Muscle of back (tissue), 11 donors: Measurements from ENCODE around the gene CRTAC1. TPM values are rescaled to one million over a fixed set of nuclear protein-coding genes. Genes with fewer than 3 reads are reported as not detected.

Source experiments
- DNase-seq, 3 donors: peaks; one replicate each; pipeline versions ENCODE4 v3.0.0 to v3.0.0-alpha.2; 2013
- polyA plus RNA-seq, 10 donors: library from polyadenylated mRNA; unstranded; fragments of 120-200 nt; gene quantifications; one replicate each; pipeline ENCODE4 v1.2.1, GENCODE V29; 2013; ENCODE audit not compliant: insufficient read length in 10 of 10

The CRTAC1 gene
- polyA plus RNA-seq, 10 donors: 0.37 to 1.3 (median 0.80) TPM

DNA sequence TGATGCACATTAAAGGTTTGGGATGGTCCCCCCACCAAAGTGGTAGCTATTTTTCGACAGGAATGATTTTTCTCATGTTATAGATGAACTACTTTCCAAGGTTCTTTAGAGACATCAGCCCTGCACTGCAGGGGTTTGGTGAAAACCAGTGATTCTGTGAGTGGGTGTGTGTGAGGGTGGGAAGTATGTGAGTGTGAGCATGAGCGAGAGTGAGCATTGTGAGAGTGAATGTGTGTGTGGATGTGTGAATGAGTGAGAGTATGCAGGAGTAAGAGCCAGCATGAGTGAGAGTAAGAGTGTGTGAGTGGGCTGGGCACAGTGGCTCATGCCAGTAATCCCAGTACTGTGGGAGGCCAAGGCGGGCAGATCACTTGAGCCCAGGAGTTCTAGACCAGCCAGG, 105.7 kb downstream of the CRTAC1 start:
- no peak for DNase-seq

DNA sequence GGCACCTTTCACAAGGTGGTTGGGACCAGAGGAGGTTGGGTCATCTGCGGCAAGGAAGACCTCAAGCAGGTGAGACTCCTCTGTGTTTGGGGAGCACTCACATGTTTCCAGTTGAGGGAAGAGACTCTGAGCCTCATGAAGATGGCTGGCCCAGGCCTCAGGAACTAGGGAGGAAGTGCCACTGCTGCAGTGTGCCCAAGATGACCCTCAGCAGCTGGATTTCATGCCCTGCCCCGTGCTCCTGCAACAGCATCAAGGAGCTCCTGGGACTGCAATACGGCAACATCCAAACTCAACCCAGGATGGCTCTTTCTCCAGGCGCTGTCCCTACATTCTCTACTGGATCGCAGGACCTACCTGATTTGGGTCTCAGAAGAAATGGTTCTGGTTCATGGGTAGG, 106.9 kb downstream of the CRTAC1 start:
- DNase-seq: no peak

DNA sequence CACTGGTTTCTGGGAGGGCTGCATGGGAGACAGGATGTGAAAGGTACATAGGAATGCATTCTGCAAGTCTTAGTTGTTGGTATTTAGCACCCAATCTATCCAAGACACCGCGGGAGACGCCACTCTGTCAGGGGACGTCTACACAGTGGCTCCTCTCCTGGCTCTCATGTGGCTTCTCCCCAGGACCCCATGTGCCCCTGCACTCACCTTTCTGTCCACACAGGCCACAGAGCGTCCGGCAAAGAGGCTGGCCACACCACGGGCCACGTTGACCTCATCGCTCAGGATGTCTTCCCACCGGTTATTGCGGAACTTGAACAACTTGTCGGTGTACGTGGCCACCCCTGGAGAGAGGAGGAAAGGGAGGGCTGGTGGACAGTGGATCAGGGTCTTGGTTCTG, 107.4 kb downstream of the CRTAC1 start:
- DNase-seq: no peak

DNA sequence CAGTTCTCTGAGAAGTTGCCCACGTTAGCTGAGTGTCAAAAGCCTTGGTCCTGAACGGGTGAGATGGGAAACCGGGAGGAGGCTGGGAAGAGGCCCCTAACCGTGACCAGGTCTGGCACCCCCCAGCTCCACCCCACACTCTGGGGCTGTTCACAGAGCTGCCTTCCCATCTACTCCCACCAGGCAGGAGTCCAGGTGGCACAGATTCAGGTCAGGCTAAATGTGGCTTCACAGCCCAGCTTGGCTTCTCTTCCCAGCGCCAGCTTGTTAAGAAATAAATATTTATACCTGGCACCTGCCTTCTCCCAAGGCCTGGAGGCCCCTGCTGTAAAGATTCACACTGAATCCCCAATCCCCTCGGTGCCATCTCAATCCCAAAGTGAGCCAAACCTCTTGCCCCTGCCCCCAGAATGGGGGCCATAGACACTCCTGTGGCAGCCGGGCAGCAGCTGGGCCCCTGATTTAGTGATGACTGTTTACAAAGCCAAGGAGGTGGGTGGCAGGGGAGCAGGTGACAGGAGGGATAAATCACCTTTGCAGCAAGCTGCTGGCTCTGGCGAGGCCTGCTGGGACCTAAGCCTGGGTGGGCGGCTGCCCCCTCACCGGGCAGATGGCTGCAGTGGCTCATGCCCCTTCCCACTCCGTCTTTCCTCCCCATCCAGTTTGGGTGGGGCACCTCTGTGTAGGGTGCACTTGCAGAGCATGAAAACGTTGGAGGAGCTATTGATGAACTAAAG, 108.2 kb downstream of the CRTAC1 start:
- DNase-seq: no peak

DNA sequence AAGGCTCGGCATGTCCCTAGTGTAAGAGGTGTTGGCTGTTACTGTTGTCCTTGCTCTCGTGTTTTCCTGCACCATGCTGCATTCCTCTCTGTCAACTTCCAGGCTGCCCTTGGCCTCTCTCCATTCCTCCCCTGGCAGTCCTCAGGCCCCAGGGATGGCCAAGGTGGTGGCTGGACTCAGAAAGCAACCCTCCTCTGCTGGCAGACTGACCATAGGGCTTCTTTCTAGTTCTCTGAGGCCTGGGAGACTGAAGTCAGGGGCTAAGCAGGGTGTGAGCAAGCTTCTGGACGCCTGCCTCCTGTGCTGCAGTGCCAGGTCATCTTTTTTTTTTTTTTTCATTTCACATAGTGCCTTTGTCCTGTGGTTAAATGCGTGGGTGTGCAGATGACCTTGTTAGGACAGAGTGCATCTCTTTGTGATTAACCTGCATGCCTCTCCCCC, 108.8 kb downstream of the CRTAC1 start:
- DNase-seq: no peak

DNA sequence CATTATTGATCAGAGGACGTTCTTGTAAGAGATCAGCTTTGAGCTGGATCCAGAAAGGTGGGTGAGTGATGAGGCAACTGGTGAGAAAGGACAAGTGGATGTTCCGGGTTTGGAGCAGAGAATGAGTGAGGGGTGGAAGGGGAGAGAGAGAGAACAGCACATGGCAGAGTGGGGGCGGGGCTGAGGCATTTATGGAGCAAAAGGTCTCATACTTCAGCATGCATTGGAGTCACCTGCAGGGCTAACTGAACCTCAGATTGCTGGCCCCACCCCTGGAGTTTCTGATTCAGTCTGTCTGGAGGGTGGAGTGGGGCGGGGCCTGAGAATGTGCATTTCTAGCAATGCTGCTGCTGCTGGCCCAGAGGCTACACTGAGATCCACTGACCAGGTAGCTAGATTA, 109.6 kb downstream of the CRTAC1 start:
- DNase-seq: no peak

DNA sequence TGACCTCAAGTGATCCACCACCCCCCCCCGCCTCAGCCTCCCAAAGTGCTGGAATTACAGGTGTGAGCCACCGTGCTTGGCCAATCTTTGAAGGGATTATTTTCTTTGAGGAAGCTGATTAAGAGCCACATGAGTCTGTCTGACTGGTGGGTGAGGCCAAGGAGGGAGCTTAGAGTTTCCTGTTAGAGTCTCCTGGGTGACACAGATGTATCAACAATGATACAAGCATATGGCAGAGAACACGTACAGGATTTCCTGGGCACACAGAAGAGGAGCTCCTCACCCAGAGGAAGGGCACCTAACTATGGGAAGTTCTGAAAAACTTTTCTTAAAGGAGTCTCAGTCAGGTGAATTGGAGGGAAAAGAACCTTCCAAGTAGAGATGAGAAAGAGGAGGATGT, 111.4 kb downstream of the CRTAC1 start:
- DNase-seq: no peak

DNA sequence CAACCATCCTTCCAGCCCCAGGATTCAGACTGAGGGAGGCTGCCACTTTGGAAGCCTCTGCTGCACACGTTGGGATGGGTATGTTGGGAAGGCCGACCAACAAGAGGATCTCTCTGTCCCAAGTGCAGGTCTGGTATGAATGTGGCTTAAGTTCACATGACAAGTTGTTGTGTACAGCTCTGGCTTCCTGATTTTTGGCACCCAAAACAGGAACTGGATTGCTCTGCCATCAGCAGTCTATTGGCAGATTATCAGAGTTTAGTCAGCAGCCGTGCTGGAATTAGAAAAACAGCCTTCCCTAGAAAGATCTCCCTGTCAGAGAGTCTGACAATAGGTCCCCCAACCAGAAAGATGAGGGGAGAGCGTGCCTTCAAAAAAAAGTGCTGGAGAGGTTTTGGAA, 113.8 kb downstream of the CRTAC1 start:
- DNase-seq: peak in 2 of 3 donors; percentile 27 to 37

DNA sequence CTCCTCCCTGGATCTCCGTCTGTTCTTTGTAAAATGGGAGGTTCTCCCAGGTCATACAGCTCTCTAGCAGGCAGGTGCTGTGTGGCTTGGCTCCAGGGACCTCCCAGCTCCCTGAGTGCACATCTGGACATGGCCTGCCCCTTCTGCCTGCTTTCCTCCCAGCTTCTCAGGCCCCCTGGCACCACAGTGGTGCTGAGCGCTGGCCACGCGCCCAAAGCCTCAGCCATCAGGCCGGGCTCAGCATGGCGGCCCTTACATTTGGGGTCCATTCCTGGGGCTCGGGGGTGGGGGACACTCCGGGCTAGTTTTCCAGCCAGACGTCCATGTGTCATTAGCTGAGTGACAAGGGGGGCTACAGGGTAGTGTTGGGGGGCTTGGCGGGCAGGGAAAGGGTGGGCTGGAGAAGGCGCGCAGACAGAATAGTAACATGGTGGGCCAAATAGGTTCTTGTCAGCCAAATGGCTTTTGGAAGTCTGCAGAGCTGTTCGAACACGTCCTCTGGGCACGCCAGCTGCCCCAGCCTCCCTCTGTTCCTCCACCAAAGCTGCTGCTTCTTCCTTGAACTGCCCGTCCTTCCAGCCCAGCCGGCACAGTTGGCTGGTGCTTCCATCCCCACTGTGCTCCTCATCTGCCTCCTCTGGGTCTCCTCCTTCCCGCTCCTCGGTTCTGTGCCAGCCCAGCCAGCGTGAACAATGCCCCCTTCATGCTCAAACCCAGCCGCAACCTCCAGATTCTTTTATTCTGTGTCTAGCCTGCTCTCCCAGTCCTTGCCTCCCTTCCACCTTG, 114.9 kb downstream of the CRTAC1 start:
- no peak for DNase-seq

DNA sequence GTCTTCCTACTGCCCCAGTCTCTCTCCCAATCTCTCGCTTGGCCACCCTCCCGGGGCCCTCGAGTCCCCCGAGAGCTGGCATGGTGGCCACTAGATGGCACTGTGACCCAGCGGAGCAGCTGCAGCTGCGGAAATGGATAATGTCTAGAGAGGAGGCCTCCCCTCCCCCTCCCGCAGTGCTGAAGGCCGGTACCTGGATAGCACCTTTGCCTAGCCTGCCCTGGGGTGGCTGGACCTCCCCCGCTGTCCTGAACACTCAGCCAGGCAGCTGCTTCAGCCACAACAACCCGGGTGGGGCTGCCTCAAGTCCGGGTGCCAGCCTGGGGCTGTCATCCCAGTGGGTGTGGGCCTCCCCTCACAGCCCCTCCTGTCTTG, 115.6 kb downstream of the CRTAC1 start:
- peak in 2 of 3 donors; percentile 28 to 52 for DNase-seq

DNA sequence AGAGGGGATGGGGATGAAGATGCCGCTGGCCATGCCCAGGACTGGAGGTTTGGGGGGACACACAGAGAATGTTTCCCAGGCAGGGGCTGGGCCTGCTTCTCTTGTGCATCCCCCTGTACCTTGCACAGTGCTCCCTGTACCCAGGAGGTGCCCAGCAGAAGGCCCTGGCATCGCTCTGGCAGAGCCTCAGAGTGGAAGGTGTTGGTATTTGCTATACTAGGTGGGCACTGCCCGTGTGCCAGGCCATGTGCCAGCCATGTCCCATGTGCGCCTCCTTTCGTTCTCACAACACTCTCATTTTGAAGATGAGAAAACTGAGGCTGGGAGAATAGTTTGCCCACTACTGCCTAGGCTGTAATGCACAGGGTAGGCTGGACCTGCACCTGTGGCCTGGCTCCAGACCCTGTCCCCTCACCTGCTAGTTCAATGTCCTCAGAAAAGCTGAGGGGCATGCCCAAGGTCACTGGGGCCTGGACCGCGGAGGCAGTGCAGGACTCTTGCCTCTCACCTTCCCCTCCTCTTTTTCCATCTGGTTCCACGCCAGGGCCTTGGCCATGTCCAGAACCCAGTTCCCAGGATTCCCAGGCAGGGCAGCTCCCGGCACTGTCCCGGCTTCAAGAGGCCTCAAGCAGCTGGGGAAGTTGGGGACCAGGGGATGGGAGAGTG, 116.1 kb downstream of the CRTAC1 start:
- no peak for DNase-seq

DNA sequence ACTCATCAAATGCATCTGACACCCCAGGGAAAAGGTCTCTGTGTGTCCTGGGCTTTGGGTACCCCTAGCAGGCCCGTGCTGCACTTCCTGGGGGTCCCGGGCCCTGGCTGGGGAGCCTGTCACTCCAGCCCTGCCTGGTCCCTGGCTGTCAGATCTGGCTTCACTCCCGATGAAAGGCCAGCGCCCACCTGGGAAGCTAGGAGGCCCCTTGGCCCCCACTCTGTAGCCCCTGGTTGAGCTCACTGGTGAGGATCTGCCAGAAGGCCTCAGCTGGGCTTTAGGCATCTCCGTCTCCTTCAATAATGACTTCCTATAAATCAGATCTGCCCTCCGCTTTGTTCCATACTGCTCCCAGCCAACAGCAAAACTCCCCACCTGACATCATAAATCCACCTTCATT, 116.8 kb downstream of the CRTAC1 start:
- DNase-seq: no peak

DNA sequence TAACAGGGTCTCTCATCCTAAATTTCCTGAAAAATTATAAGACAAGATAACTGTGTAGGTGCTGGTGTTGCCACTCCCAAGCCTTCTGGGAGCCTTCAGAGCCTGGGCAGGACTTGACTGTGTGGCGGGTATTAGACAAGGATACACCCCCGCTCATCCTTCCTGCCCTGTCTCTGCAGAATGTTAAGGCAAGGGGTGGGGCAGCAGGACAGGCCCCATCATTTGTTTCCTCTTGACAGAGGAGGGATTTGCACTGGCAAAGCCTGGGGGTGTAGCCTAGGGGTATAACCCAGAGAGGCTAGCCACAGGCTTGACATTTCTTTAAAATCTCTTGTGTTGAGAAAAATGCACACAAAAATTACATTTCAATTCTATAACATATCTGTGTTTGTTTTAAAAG, 117.2 kb downstream of the CRTAC1 start:
- DNase-seq: no peak

DNA sequence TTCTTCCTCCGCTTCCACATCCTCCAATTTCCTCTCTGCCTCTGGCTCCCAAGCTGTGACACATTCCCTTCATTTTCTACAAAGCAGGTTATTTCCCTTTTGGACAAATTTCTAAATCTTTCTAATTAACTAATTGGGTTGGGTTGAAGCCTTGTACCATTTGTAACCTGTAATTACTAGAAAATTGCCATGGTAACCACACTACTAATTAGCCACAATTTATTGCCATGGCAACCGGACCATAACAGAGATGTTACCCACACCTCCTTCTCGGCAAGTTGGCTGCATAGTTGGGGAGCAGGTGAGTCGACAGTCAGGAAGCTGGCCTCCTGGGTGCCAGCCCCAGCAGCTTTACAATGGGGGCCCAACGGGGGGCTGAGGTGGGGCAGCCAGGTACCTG, 119.2 kb downstream of the CRTAC1 start:
- DNase-seq: no peak

DNA sequence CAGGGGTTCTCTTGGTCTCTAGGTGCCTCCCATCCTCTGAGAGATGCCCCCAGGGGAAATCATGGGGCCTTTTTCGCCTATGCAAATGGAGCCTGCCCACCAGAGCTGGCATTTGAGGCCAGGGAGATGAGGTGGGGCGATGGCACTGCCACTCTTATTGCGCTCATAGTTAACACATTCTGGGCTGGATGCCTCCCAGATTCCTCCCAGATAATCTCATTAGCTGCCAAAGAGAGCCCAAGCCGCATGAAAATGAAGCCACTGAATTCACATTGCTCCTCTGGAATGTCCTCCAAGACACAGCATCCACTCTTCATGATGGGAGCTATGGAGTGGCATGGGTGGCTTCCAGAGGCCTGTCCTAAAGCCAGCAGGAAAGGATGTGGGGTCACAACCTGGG, 119.8 kb downstream of the CRTAC1 start:
- DNase-seq: no peak

DNA sequence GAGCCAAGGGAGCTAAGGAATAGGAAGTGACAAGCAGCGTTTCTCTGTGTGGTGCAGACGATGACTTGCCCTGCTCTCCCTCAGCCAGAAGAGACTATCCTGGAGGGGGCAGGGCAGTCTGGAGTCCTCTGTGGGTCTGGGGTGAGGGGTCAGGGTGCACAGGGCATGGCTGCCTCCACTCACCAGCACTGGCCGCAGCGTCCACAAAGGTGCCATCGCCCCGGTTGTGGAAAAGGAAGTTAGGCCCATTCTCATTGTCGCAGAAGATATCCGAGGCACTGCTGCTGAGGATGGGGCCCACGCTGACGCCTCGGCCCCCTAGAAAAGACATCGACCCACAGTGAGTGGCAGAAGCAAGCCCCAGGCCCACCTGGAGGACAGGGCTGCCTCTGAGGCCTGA, 122.6 kb downstream of the CRTAC1 start:
- DNase-seq: no peak

DNA sequence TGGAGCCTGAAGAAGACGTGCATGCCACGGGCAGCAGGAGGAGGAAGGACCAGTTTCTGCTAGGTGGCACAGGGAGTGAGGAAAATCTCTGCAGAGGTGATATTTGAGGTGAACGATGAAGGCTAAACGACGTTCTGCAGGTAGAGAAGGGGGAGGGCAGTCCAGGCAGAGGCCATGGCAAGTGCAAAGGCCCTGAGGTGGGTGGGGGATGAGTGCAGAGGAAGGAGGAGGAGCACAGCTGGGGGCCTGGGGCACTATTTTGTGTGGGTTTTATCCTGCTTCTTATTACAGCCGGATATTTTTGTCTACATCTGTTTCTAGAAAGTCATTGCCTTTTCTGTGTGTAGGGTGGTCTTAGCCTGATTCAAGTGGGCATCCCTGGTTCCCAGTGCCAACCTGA, 123.2 kb downstream of the CRTAC1 start:
- no peak for DNase-seq

DNA sequence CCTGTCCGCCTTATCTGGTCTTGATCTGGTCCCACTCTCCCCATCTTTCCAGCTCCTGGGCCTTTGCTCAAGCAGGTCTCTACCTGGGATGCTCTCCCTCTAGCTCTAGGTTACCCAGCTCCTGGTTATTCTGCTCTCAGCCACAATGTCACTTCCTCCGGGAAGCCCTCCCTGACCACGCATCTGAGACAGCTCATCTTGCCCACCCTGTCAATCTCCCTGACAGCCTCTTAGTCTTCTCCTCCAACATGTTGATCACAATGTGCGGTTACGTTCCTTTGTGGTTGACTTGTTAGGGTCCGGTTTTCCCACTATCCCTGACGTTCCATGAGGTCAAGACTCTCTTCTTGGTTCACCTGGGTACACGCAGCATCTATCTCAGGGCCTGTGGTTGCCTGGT, 125.1 kb downstream of the CRTAC1 start:
- DNase-seq: no peak

DNA sequence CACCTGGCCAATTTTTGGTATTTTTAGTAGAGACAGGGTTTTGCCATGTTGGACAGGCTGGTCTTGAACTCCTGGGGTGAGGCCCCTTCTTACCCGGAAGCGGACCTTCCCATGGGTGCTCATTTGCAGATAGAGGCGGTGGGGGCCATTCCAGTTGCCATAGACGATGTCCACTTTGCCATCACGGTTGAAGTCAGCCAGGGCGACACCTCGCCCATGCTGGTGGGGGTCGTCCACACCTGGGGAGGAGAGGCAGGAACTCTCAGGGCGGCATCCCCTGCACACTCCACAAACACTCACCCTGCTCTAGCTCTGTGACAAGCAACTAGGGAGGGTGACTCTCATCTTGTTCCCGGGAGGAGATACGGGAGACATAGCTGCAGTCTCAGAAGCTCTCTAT, 125.8 kb downstream of the CRTAC1 start:
- no peak for DNase-seq

DNA sequence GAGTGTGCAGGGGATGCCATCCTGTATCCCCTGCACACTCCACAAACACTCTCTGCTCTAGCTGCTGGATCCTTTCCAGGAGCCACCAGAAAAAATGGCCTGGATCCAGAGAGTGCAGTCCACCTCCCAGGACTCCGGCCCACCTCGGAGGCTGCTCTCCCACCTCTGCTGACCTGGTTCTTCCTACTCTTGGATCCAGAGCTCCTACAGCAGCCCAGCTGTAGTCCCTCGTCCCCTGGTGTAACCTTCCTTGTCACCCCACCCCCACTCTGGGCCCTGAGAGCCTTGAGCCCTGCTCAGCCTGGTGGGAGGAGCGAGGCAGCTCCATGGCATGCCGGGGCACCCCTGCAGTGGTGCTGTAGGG, 126.4 kb downstream of the CRTAC1 start:
- no peak for DNase-seq

DNA sequence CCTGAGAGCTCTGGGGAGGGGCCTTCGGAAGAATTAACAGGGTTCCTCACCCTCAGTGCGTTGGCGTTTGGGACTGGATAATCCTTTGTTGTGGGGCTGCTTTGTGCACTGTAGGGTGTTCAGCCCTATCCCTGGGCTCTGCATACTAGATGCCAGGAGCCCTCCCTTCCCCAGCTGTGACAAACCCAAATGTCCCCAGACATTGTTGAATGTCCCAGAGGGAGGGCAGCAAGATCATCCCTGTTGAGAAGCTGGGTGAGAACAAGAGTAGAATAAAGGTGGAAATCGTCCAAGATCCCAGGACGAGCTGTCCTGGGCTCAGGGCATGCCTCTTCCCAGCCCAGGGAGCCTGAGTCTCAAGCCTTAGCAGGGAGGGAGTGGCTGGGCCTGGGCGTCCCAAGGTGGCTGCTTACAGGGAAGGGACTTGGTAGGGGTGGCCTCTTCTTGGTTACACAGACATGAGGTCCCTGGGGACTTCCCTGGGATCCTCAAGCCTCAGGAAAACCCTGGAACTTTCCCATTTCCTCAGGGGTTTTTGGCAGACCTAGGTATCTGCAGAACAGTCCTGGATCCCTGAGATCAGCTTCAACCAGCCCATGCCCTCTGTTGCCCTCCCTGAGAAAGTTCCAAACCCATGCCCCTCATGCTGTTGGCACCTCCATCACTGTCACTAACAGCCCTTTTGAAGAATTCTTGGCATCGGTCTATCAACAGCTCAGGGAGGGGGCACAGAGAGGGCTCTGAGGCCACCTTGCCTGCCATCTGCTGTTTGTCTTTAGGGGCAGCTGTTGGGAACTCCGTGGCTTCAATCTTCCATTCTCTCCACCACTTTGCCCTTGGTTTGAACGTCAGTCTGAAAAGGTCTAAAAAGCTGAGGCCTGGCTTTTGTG, 127.0 kb downstream of the CRTAC1 start:
- DNase-seq: no peak

DNA sequence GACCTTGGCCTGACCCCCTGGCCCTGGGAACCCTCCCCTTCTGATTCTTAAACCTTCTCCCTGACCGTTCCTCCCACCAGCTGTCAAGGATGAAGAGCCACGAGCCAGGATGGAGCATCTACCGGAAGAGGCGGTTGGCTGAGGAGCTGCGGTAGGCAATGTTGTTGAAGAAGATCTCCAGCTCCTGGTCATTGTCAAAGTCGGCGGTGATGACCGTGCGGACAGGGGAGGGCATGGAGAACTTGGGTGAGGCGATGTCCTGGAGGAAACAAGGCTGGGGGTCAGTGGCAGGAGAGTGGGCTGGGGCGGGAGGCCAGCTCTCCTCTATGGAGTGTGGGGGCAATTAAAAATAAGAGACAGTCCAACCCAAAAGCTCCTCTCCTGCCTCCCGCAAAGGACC, 129.0 kb downstream of the CRTAC1 start:
- no peak for DNase-seq
